NCI-H1105 treated with DMSO at 0.1 percent for 48 hours (cell line): ENCODE results near the gene PHF14.
"Not testable (repeated sequence)": the region's sequence is repeated elsewhere in the genome, so short reads cannot be mapped to it uniquely, and the experiment has no call there.

Source experiments
- DNase-seq: peaks from one replicate; lab custom pipeline; 2025; lab: John Stamatoyannopoulos, UW

Gene PHF14

GRCh38 chr7:10977113-10977512 is 3.4 kb downstream of the PHF14 start:
- no peak for DNase-seq

- DNase-seq = no peak
These were observed 7.6 kb downstream of the PHF14 start for GRCh38 chr7:10981317-10981716.

GRCh38 chr7:10990748-10991147 is 17.1 kb downstream of the PHF14 start:
- DNase-seq = not testable (repeated sequence)

- DNase-seq = not testable (repeated sequence)
These were observed 22.0 kb downstream of the PHF14 start for GRCh38 chr7:10995482-10996166.

- DNase-seq = no peak
These were observed 25.5 kb downstream of the PHF14 start for GRCh38 chr7:10998996-10999757.

- DNase-seq = no peak
These were observed 31.5 kb downstream of the PHF14 start for GRCh38 chr7:11005202-11005601.

GRCh38 chr7:11006291-11006690 is 32.6 kb downstream of the PHF14 start:
- no peak for DNase-seq

- no peak for DNase-seq
These were observed 36.0 kb downstream of the PHF14 start for GRCh38 chr7:11009631-11010030.

GRCh38 chr7:11021468-11021867 is 47.8 kb downstream of the PHF14 start:
- DNase-seq = no peak

- peak; percentile 21 for DNase-seq
These were observed 53.0 kb downstream of the PHF14 start for GRCh38 chr7:11026452-11027359.

GRCh38 chr7:11035661-11036060 is 62.0 kb downstream of the PHF14 start:
- DNase-seq = no peak

- no peak for DNase-seq
These were observed 66.3 kb downstream of the PHF14 start for GRCh38 chr7:11039974-11040373.

- no peak for DNase-seq
These were observed 80.4 kb downstream of the PHF14 start for GRCh38 chr7:11054033-11054432.

GRCh38 chr7:11060893-11061292 is 87.2 kb downstream of the PHF14 start:
- DNase-seq = no peak

GRCh38 chr7:11062110-11062509 is 88.4 kb downstream of the PHF14 start:
- DNase-seq = no peak

- DNase-seq = no peak
These were observed 95.9 kb downstream of the PHF14 start for GRCh38 chr7:11069591-11069990.

GRCh38 chr7:11077816-11078215 is 104.1 kb downstream of the PHF14 start:
- no peak for DNase-seq

GRCh38 chr7:11078247-11078834 is 104.7 kb downstream of the PHF14 start:
- DNase-seq = no peak

- DNase-seq = no peak
These were observed 106.2 kb downstream of the PHF14 start for GRCh38 chr7:11079907-11080306.

GRCh38 chr7:11082121-11082520 is 108.4 kb downstream of the PHF14 start:
- DNase-seq = no peak

- no peak for DNase-seq
These were observed 109.0 kb downstream of the PHF14 start for GRCh38 chr7:11082552-11083213.

- DNase-seq = no peak
These were observed 109.5 kb downstream of the PHF14 start for GRCh38 chr7:11083214-11083568.
